ENCODE results near the gene RBM34. TPM values are rescaled to one million over a fixed set of nuclear protein-coding genes. Genes with fewer than 3 reads are reported as not detected.

Gene RBM34
- total RNA-seq, 1 experiment from 2014 or later = 96.5 TPM

GRCh38 chr1:235199441-235199840, 38.4 kb upstream of the RBM34 start:
- Histone ChIP-seq H3K9me3 (no peaks in the 10 kb centered on the region), H3K4me3 (ENCODE audit: low read depth, low read length) (no peak overlapping the region), H3K27me3 (replicated peaks; ENCODE audit: control insufficient read depth, insufficient read depth, low read length) (no peaks in the 10 kb centered on the region), H3K36me3 (ENCODE audit: control insufficient read depth, insufficient read depth, low read length) (no peaks in the 10 kb centered on the region), H3K4me1 (no peaks in the 10 kb centered on the region)
- ChIA-PET CTCF (no interaction called here), POLR2A (interaction anchor here (0.6 kb wide), 1 partner anchor 46 kb away, joined by 3 read pairs; no protein-coding TSS in a partner anchor)
- H3K4me3 Mint-ChIP-seq (ENCODE audit: unreplicated experiment) = no peak overlapping the region
- BruUV-seq (replicated peaks) = no TSS peak
- peaks cover 33% of the 10 kb centered on the region for H3K36me3 Mint-ChIP-seq (ENCODE audit: insufficient read depth, unreplicated experiment)
- TF ChIP-seq, protein P1, sequence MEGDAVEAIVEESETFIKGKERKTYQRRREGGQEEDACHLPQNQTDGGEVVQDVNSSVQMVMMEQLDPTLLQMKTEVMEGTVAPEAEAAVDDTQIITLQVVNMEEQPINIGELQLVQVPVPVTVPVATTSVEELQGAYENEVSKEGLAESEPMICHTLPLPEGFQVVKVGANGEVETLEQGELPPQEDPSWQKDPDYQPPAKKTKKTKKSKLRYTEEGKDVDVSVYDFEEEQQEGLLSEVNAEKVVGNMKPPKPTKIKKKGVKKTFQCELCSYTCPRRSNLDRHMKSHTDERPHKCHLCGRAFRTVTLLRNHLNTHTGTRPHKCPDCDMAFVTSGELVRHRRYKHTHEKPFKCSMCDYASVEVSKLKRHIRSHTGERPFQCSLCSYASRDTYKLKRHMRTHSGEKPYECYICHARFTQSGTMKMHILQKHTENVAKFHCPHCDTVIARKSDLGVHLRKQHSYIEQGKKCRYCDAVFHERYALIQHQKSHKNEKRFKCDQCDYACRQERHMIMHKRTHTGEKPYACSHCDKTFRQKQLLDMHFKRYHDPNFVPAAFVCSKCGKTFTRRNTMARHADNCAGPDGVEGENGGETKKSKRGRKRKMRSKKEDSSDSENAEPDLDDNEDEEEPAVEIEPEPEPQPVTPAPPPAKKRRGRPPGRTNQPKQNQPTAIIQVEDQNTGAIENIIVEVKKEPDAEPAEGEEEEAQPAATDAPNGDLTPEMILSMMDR (IDR thresholded peaks at IDR 0.05; ENCODE audit: insufficient read depth in 1 of 2, low read depth in 1 of 2, low read length in 1 of 2, severe bottlenecking in 1 of 2, unreplicated experiment in 1 of 2) = no peak
- intact Hi-C loops (cut with micrococcal nuclease; ENCODE audit: unreplicated experiment) = no loop called here
- no peak overlapping the region for H3K27ac Mint-ChIP-seq (ENCODE audit: unreplicated experiment)
- H3K4me1 Mint-ChIP-seq (ENCODE audit: low read depth, unreplicated experiment) = no peaks in the 10 kb centered on the region
- no peak for DNase-seq
- no peaks in the 10 kb centered on the region for H3K9me3 Mint-ChIP-seq (ENCODE audit: unreplicated experiment)
- no peaks in the 10 kb centered on the region for H3K27me3 Mint-ChIP-seq (ENCODE audit: insufficient read depth, unreplicated experiment)

GRCh38 chr1:235190431-235190830, 29.4 kb upstream of the RBM34 start:
- peaks cover 3% of the 10 kb centered on the region; the same call in 1 of the 2 replicates for H3K36me3 ChIP-seq (ENCODE audit: control insufficient read depth, insufficient read depth, low read length)
- peaks cover 72% of the 10 kb centered on the region for H3K36me3 Mint-ChIP-seq (ENCODE audit: insufficient read depth, unreplicated experiment)
- CTCF ChIA-PET = no interaction called here
- H3K4me3 ChIP-seq (ENCODE audit: low read depth, low read length) = no peak overlapping the region
- no peaks in the 10 kb centered on the region for H3K4me1 ChIP-seq
- TF ChIP-seq, protein P1 (IDR thresholded peaks at IDR 0.05; ENCODE audit: insufficient read depth in 1 of 2, low read depth in 1 of 2, low read length in 1 of 2, severe bottlenecking in 1 of 2, unreplicated experiment in 1 of 2) = no peak
- no peak overlapping the region for H3K4me3 Mint-ChIP-seq (ENCODE audit: unreplicated experiment)
- H3K27ac Mint-ChIP-seq (ENCODE audit: unreplicated experiment) = no peak overlapping the region
- H3K27me3 ChIP-seq (replicated peaks; ENCODE audit: control insufficient read depth, insufficient read depth, low read length) = no peaks in the 10 kb centered on the region
- no peak for DNase-seq
- POLR2A ChIA-PET = interaction anchor here (0.6 kb wide), 1 partner anchor 31 kb away, joined by 3 read pairs; no protein-coding TSS in a partner anchor
- intact Hi-C loops (cut with micrococcal nuclease; ENCODE audit: unreplicated experiment) = no loop called here
- H3K27me3 Mint-ChIP-seq (ENCODE audit: insufficient read depth, unreplicated experiment) = no peaks in the 10 kb centered on the region
- no peaks in the 10 kb centered on the region for H3K9me3 Mint-ChIP-seq (ENCODE audit: unreplicated experiment)
- BruUV-seq (replicated peaks) = no TSS peak
- no peaks in the 10 kb centered on the region for H3K4me1 Mint-ChIP-seq (ENCODE audit: low read depth, unreplicated experiment)
- H3K9me3 ChIP-seq = no peaks in the 10 kb centered on the region

DNA sequence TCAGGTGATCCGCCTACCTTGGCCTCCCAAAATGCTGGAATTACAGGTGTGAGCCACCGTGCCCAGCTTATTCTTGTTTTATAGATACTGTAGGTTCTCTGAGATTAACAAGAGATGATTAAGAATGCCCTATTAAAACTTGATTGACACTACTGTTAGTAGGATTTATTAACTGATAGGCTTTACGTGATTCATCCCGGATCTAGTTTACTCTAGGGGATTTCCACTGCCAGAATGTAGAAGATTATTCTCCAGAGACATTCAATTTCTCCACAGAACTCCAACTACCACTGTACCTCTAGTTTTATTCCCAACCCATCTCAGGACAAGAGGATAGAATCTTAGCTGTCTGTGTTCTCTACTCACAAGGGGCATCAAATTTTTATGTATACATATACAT, 26.3 kb upstream of the RBM34 start:
- no peak overlapping the region for H3K4me3 Mint-ChIP-seq (ENCODE audit: unreplicated experiment)

More for the DNA sequence above, 26.3 kb upstream of the RBM34 start:
- intact Hi-C loops (cut with micrococcal nuclease; ENCODE audit: unreplicated experiment) = no loop called here
- no peaks in the 10 kb centered on the region for H3K4me1 ChIP-seq
- H3K9me3 ChIP-seq = no peaks in the 10 kb centered on the region
- Mint-ChIP-seq H3K27ac (ENCODE audit: unreplicated experiment) (no peak overlapping the region), H3K36me3 (ENCODE audit: insufficient read depth, unreplicated experiment) (peaks cover 54% of the 10 kb centered on the region), H3K9me3 (ENCODE audit: unreplicated experiment) (no peaks in the 10 kb centered on the region), H3K4me1 (ENCODE audit: low read depth, unreplicated experiment) (no peaks in the 10 kb centered on the region), H3K27me3 (ENCODE audit: insufficient read depth, unreplicated experiment) (no peaks in the 10 kb centered on the region)
- DNase-seq = no peak
- BruUV-seq (replicated peaks) = no TSS peak
- H3K27me3 ChIP-seq (replicated peaks; ENCODE audit: control insufficient read depth, insufficient read depth, low read length) = no peaks in the 10 kb centered on the region
- CTCF ChIA-PET = no interaction called here
- POLR2A ChIA-PET = no interaction called here
- peaks cover 1% of the 10 kb centered on the region; the same call in 1 of the 2 replicates for H3K36me3 ChIP-seq (ENCODE audit: control insufficient read depth, insufficient read depth, low read length)
- TF ChIP-seq, protein P1 (IDR thresholded peaks at IDR 0.05; ENCODE audit: insufficient read depth in 1 of 2, low read depth in 1 of 2, low read length in 1 of 2, severe bottlenecking in 1 of 2, unreplicated experiment in 1 of 2) = no peak
- no peak overlapping the region for H3K4me3 ChIP-seq (ENCODE audit: low read depth, low read length)
